ENCODE data around the gene HPCAL1.

GRCh38 chr2:10305715-10306114, 3.0 kb downstream of the HPCAL1 start:
- TF ChIP-seq POLR2A (IDR thresholded peaks at IDR 0.05) = no peak
- no peak for TF ChIP-seq CTCF (IDR thresholded peaks at IDR 0.05)
